HG03039 (cell line): ENCODE results near the gene CAMKK1.

Experiments
- ATAC-seq: cut with Tn5 transposase; IDR thresholded peaks from one replicate; pipeline ENCODE4 v1.9.1; 2021; ENCODE audit warnings: mild to moderate bottlenecking, moderate library complexity; ENCODE audit not compliant: unreplicated experiment

The CAMKK1 gene

GRCh38 chr17:3897731-3898130 lies 4.9 kb upstream of the CAMKK1 start:
- no peak for ATAC-seq

DNA sequence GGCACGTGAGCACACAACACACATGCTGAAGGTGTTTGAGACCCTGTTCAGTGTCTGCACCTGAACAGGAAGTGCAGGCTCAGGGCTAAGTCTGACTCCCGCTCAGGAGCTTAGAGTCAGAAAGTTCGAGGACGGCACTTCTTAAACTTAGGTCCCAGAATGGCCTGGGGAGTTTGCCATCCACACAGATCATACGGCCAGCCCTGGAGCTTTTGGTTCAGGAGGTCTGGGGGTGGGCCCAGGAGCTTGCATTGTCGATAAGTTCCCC lies 4.0 kb upstream of the CAMKK1 start:
- ATAC-seq, result no peak

DNA sequence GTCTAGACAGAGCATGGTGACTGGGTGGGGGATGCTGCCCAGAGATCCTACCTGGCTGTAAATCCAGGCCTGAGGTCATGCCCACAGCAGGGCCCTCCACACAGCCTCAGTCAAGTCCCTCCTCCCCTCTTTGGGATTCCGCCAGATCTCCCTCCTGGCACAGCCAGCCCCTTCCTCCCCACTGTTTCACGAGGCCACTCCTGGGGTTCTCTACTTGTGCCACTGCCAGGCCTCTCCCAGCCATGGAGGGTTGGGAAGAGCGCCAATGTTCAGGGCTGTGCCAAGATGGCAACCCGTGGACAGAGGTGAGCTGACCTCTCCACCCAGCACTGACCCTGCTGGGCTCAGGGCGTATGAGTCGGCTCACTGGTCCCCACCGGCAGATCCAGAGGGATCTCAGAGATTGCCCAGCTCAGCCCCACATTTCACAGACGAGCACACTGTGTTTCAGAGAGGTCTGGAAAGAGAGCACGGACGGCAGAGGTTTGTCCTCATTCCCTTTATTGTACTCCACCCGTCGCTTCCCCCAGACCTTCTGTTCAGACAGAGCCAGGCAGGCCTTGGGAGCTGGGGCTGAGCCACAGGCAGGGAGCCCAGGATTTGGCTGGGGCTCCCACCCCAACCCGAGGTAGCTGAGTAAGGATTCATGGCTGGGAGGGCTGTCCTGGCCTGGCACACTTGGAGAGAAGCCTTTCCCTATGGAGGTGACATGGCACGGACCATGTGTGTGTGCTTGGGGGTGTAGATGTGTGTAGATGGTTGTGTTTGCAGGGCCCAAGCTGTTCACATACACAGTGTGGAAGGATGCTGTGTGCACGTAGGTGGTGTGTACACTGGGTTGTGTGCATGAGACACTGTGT lies 3.5 kb upstream of the CAMKK1 start:
- ATAC-seq, result no peak

GRCh38 chr17:3895354-3895753 lies 2.5 kb upstream of the CAMKK1 start:
- no peak for ATAC-seq

- ATAC-seq, result no peak
Measured at GRCh38 chr17:3894911-3895343, 2.1 kb upstream of the CAMKK1 start.

DNA sequence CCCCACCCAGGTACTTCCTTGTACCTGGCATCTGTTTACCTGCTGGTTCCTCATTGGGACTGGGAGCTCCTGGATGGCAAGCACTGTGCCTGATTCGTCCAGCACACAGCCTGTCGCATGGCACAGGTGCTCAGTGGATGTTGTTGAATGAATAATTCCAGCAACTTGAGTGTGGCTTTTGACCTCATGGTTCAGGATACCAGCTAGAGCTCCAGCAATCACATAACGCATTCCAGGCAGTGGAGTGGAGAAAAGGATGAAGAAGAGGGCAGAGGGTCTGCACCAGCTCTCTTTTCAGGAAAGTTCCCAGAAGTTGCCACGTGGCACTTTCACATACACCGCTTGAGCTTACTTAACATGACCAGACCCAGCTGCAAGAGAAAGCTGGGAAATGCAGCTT lies 1.3 kb upstream of the CAMKK1 start:
- ATAC-seq, result no peak

- no peak for ATAC-seq
Measured at GRCh38 chr17:3893720-3894116, 865 bp upstream of the CAMKK1 start.

DNA sequence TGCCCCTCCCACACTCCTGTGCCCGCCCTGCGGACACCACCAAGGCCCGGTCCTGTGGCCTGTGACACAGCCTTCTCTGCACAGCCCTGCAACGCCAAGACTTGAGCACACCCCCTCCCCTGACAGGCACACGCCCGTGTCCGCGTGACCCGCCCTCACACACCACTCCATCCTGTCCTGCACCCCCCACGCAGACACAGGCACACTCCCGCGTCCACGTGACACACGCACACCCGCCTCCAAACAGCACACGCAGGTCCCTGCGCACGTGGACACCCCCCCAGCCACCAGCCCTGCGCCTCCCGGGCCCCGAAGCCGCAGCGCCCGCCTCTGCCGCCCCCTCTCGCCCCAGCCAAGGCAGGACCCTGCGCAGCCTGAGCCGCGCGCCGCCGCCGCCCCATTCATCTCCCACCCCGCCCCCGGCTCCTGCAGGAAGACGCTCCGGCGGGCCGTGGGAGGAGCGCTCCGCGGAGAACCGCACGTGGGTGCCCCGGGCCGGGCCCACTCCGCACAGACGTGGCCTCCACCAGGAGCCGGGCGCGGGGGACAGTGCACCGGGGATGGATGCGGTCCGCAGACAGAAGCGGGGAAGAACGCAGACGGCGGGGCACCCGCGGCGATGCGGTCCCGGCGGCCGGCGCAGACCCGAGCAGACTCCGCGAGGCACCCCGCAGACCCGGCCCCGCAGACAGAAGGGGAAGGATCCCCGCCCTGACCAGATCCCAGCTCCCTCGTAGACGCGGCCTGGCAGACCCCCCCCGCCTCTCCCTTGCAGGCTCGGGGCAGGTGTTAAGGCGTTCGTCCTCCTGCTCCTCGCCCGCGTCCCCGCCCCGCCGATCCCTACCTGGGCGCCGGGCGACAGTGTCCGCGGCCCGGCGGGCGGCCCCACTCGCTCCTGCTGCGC lies 506 bp downstream of the CAMKK1 start:
- peak; percentile 7 for ATAC-seq

DNA sequence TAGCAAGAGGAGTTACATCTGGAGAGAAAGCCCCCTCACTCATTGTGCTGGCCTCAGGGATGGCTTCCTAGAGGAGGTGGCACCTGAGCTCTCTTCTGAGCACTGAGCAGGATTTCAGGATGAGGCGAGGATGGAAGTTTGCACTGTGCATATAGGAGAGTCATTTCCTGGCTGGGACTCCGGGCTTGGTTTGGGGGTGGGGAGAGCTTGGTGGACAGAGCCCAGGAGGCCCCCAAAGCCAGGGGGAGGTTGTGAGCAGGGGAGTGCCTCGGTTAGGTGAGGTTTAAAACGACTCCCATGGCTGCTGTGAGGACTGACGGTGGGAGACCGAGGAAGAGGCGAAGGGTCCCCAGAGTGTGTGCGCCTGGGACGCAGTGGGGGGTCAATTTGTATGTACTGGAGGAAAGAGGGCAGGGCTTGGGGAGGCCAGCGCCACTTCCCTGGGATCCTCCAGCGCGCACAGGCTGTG lies 1.2 kb downstream of the CAMKK1 start:
- no peak for ATAC-seq

GRCh38 chr17:3890878-3891219 lies 2.0 kb downstream of the CAMKK1 start:
- ATAC-seq, result no peak

DNA sequence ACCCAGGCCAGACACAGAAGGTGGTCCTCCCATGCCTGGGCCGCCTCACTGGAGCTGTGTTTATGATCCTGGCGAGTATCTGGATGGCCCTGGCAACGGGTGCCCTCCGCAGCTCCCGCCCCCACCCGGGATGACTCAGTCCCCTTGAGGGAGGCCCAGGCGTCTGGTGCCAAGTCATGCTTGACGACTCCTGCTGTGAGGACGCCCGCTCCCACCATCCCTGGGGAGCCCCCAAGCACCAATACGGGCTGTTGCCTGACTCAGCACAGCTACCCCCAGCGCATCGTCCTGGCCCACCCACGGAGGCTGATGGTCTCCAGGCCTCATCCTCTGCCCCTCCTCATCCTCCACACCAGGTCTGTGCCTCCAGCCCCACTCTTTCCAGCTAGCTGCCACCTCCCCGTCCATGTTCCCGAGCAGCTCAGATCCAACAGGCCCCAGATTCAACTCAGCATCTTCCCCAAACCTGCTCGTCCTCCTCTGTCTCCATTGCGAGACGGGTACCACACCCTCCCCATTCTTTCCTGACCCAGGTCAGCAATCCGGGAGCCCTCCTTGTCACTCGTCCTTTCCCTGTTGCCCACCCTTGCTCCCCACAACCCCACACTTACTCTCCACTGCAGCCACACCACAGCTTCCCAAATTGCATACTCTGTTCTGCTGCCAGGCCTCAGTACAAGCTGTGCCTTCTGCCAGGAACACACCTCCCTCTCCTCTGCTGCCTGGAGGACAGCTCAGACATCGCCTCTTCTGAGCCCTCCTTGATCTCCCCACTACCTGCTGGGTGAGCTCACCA lies 2.6 kb downstream of the CAMKK1 start:
- ATAC-seq, result no peak

GRCh38 chr17:3889325-3890012 lies 3.4 kb downstream of the CAMKK1 start:
- ATAC-seq, result no peak

GRCh38 chr17:3888343-3889171 lies 4.3 kb downstream of the CAMKK1 start:
- ATAC-seq, result no peak

GRCh38 chr17:3887804-3888203 lies 5.0 kb downstream of the CAMKK1 start:
- ATAC-seq, result no peak

GRCh38 chr17:3887394-3887793 lies 5.5 kb downstream of the CAMKK1 start:
- no peak for ATAC-seq

GRCh38 chr17:3886776-3887175 lies 6.1 kb downstream of the CAMKK1 start:
- ATAC-seq, result no peak

- no peak for ATAC-seq
Measured at GRCh38 chr17:3885970-3886369, 6.9 kb downstream of the CAMKK1 start.

GRCh38 chr17:3885271-3885670 lies 7.6 kb downstream of the CAMKK1 start:
- no peak for ATAC-seq

DNA sequence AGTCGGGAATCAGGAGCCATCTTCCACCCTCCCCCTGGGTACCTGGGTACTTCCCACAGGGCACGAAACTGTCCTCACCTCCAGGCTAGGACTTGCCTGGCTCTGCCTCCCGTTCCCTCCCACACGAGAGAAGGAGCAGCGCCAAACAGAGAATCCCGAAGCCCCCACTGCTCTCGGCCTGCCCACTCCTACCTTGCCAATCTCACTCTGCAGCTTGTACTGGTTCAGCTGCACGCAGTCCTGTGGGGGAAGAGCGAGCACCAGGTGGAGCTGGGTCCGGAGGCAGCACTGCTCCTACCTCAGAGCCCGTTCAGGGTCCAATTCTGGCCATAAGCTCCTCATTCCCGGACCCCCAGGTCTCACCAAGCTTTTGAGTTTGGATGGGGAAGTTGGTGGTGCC lies 8.7 kb downstream of the CAMKK1 start:
- no peak for ATAC-seq

- ATAC-seq, result no peak
Measured at GRCh38 chr17:3882276-3882675, 10.6 kb downstream of the CAMKK1 start.
